Neural cell (in vitro differentiated cells): ENCODE data around the gene FBXL2. TPM values are rescaled to one million over a fixed set of nuclear protein-coding genes. Genes with fewer than 3 reads are reported as not detected.

Experiments used
- H2AFZ ChIP-seq: fragments of 200-600, 300-800 bp; sonication (generic), shearing (Covaris generic); 2 replicates; pipeline ENCODE4 v1.6.0; 2014; ENCODE audit warnings: low read depth, mild to moderate bottlenecking, antibody characterized with exemption, low read length, moderate library complexity
- H3F3A ChIP-seq: fragments of 200-600 bp; shearing (Covaris generic); 2 replicates; pipeline ENCODE4 v1.6.1; 2016; ENCODE audit warnings: mild to moderate bottlenecking, moderate library complexity, mixed read lengths, antibody characterized with exemption, low read length; ENCODE audit not compliant: insufficient read depth, poor library complexity, severe bottlenecking
- H3K27ac ChIP-seq: fragments of 200-600, 300-800 bp; sonication (generic), shearing (Covaris generic); 2 replicates; pipeline ENCODE4 v1.5.1; 2014; ENCODE audit warnings: mild to moderate bottlenecking, low read length, moderate library complexity
- H3K27me3 ChIP-seq: fragments of 300-800, 200-600 bp; sonication (generic), shearing (Covaris generic); 2 replicates; pipeline ENCODE4 v1.6.0; 2014; ENCODE audit warnings: mild to moderate bottlenecking, low read depth, low read length, moderate library complexity; ENCODE audit not compliant: insufficient read depth
- H3K36me3 ChIP-seq: fragments of 300-800, 200-600 bp; sonication (generic), shearing (Covaris generic); 2 replicates; pipeline ENCODE4 v1.5.1; 2014; ENCODE audit warnings: mild to moderate bottlenecking, antibody characterized with exemption, low read length, moderate library complexity; ENCODE audit not compliant: insufficient read depth
- H3K4me2 ChIP-seq: fragments of 300-800, 200-600 bp; sonication (generic), shearing (Covaris generic); 2 replicates; pipeline ENCODE4 v1.6.0; 2014; ENCODE audit warnings: mild to moderate bottlenecking, low read length
- H3K4me3 ChIP-seq: fragments of 300-800, 200-600 bp; sonication (generic), shearing (Covaris generic); 2 replicates; pipeline ENCODE4 v1.5.1; 2014; ENCODE audit warnings: mild to moderate bottlenecking, low read length, moderate library complexity
- H3K79me2 ChIP-seq: fragments of 200-600 bp; shearing (Covaris generic); replicated peaks from 2 replicates; pipeline ENCODE4 v1.6.0; 2014; ENCODE audit warnings: mild to moderate bottlenecking, low read length, moderate library complexity; ENCODE audit not compliant: insufficient read depth
- H3K9ac ChIP-seq: fragments of 300-800, 200-600 bp; sonication (generic), shearing (Covaris generic); 2 replicates; pipeline ENCODE4 v1.6.1; 2016; ENCODE audit warnings: mild to moderate bottlenecking, low read length, mixed read lengths
- H3K9me2 ChIP-seq: fragments of 200-600 bp; shearing (Covaris generic); 2 replicates; pipeline ENCODE4 v1.6.1; 2016; ENCODE audit warnings: mild to moderate bottlenecking, low read length, mixed read lengths; ENCODE audit not compliant: insufficient read depth
- H3K9me3 ChIP-seq: fragments of 200-600, 300-800 bp; sonication (generic), shearing (Covaris generic); 2 replicates; pipeline ENCODE4 v1.6.1; 2016; ENCODE audit warnings: mild to moderate bottlenecking, mixed run types, low read length, moderate library complexity, mixed read lengths
- H4K20me1 ChIP-seq: fragments of 200-600 bp; shearing (Covaris generic); 2 replicates; pipeline ENCODE4 v1.6.1; 2016; ENCODE audit warnings: mild to moderate bottlenecking, mixed run types; ENCODE audit not compliant: insufficient read depth
- EP300 ChIP-seq: fragments of 450-650 bp; conservative IDR thresholded peaks from 2 replicates; pipeline ENCODE4 v1.6.1; 2014; ENCODE audit warnings: antibody characterized with exemption, mild to moderate bottlenecking, moderate library complexity; ENCODE audit not compliant: poor library complexity, severe bottlenecking
- EZH2 ChIP-seq: fragments of 200-600, 300-800 bp; shearing (Covaris generic), sonication (generic); IDR thresholded peaks from 2 replicates; pipeline ENCODE4 v1.6.1; 2014; ENCODE audit warnings: antibody characterized with exemption, low read length, borderline replicate concordance, mild to moderate bottlenecking; ENCODE audit not compliant: insufficient read depth, poor library complexity, severe bottlenecking
- MXI1 ChIP-seq: fragments of 450-650 bp; conservative IDR thresholded peaks from 2 replicates; pipeline ENCODE4 v1.6.1; 2014; ENCODE audit warnings: antibody characterized with exemption, mild to moderate bottlenecking; ENCODE audit not compliant: poor library complexity, severe bottlenecking
- POLR2AphosphoS5 ChIP-seq: IDR thresholded peaks from 2 replicates; pipeline ENCODE4 v1.6.1; 2012
- RAD21 ChIP-seq: fragments of 450-650 bp; conservative IDR thresholded peaks from 2 replicates; pipeline ENCODE4 v1.6.1; 2014; ENCODE audit warnings: antibody characterized with exemption, mild to moderate bottlenecking, moderate library complexity
- SMC3 ChIP-seq: fragments of 450-650 bp; conservative IDR thresholded peaks from 2 replicates; pipeline ENCODE4 v1.6.1; 2014; ENCODE audit warnings: antibody characterized with exemption, mild to moderate bottlenecking, moderate library complexity; ENCODE audit not compliant: poor library complexity
- TAF1 ChIP-seq: IDR thresholded peaks from 2 replicates; pipeline ENCODE4 v1.6.1; 2012; ENCODE audit warnings: low read depth
- polyA plus RNA-seq: library from polyadenylated mRNA; depleted of rRNA; stranded (reverse); fragments of >200 nt; gene quantifications from 2 replicates; pipeline ENCODE4 v1.2.3, GENCODE V29; 2014
- TF ChIP-seq, protein P1 (sequence below): fragments of 450-650 bp; IDR thresholded peaks from 2 replicates; pipeline ENCODE4 v1.5.1; 2014; ENCODE audit warnings: antibody characterized with exemption, mild to moderate bottlenecking, moderate library complexity; ENCODE audit not compliant: poor library complexity, severe bottlenecking
- TF ChIP-seq, protein P2 (sequence below): IDR thresholded peaks from 2 replicates; pipeline ENCODE4 v1.6.1; 2012; ENCODE audit warnings: borderline replicate concordance

FBXL2 gene
- polyA plus RNA-seq, 1 donor from 2014 or later: 82.0 TPM

DNA sequence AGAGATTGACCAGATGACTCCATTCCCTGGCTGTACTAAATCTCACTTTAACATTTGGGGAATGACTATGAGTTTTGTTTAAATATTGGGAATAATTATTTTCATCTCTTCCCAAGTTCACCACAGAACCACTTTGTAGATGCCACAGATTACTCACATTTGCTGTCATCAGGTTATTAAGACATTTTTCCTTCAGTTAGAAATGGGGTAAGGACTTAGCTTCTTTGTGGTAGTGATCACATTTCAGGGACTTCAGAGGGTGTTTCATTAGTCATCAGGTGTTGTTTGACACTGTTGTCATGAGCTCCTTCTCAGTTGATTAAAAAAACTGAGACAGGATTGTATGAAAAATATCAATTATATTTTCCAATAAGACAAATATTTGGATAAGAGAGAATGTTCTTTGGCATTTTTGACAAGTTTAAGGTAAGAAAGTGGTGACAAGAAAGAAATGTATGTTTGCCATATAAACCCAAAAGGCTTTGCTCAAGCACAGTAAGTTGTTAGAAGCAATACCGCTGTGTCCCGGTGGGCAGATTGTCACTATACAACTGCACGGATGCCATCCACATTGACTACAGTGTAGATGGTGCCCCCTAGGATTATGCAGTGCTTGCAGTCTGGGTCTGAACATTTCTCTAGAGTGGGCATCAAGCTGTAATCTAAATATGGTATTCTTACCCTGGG, 22.3 kb downstream of the FBXL2 start:
- Histone ChIP-seq H3K36me3 (peaks cover 4% of the 10 kb centered on the region), H3K9me2 (no peaks in the 10 kb centered on the region), H3K9ac (no peak overlapping the region), H3K79me2 (peaks cover 12% of the 10 kb centered on the region), H3K27ac (no peak overlapping the region), H4K20me1 (no peaks in the 10 kb centered on the region), H3K4me3 (no peak overlapping the region), H3F3A (no peaks in the 10 kb centered on the region), H2AFZ (no peak overlapping the region), H3K27me3 (no peaks in the 10 kb centered on the region), H3K4me2 (no peak overlapping the region), H3K9me3 (peaks cover 5% of the 10 kb centered on the region)
- no peak for TF ChIP-seq RAD21
- no peak for TF ChIP-seq POLR2AphosphoS5
- TF ChIP-seq, protein P1, sequence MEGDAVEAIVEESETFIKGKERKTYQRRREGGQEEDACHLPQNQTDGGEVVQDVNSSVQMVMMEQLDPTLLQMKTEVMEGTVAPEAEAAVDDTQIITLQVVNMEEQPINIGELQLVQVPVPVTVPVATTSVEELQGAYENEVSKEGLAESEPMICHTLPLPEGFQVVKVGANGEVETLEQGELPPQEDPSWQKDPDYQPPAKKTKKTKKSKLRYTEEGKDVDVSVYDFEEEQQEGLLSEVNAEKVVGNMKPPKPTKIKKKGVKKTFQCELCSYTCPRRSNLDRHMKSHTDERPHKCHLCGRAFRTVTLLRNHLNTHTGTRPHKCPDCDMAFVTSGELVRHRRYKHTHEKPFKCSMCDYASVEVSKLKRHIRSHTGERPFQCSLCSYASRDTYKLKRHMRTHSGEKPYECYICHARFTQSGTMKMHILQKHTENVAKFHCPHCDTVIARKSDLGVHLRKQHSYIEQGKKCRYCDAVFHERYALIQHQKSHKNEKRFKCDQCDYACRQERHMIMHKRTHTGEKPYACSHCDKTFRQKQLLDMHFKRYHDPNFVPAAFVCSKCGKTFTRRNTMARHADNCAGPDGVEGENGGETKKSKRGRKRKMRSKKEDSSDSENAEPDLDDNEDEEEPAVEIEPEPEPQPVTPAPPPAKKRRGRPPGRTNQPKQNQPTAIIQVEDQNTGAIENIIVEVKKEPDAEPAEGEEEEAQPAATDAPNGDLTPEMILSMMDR: no peak
- TF ChIP-seq SMC3: no peak
- TF ChIP-seq, protein P2, sequence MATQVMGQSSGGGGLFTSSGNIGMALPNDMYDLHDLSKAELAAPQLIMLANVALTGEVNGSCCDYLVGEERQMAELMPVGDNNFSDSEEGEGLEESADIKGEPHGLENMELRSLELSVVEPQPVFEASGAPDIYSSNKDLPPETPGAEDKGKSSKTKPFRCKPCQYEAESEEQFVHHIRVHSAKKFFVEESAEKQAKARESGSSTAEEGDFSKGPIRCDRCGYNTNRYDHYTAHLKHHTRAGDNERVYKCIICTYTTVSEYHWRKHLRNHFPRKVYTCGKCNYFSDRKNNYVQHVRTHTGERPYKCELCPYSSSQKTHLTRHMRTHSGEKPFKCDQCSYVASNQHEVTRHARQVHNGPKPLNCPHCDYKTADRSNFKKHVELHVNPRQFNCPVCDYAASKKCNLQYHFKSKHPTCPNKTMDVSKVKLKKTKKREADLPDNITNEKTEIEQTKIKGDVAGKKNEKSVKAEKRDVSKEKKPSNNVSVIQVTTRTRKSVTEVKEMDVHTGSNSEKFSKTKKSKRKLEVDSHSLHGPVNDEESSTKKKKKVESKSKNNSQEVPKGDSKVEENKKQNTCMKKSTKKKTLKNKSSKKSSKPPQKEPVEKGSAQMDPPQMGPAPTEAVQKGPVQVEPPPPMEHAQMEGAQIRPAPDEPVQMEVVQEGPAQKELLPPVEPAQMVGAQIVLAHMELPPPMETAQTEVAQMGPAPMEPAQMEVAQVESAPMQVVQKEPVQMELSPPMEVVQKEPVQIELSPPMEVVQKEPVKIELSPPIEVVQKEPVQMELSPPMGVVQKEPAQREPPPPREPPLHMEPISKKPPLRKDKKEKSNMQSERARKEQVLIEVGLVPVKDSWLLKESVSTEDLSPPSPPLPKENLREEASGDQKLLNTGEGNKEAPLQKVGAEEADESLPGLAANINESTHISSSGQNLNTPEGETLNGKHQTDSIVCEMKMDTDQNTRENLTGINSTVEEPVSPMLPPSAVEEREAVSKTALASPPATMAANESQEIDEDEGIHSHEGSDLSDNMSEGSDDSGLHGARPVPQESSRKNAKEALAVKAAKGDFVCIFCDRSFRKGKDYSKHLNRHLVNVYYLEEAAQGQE: no peak

DNA sequence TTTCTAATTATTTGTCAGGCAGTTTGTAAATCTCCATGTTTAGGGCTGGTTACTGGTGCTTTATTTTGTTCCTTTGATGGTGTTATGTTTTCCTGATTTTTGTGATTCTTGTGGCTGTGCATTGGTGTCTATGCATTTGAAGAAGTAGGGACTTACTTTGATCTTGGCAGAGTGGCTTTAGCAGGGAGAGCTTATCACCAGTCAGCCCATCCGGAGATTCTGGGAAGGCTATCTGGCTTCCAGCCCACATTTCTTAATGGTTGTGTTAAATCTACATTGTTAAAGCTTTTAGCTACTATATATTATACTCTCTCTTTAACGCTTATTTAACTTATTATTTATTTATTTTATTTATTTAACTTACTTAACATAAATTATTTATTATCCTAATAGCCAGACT, 35.1 kb downstream of the FBXL2 start:
- no peak overlapping the region for H3K4me3 ChIP-seq
- no peak overlapping the region for H3K9ac ChIP-seq
- no peak overlapping the region for H3K27ac ChIP-seq
- H3K9me2 ChIP-seq: no peaks in the 10 kb centered on the region
- H3F3A ChIP-seq: no peaks in the 10 kb centered on the region
- no peaks in the 10 kb centered on the region for H4K20me1 ChIP-seq
- no peaks in the 10 kb centered on the region for H3K9me3 ChIP-seq
- H3K79me2 ChIP-seq: no peaks in the 10 kb centered on the region
- H2AFZ ChIP-seq: no peak overlapping the region
- TF ChIP-seq POLR2AphosphoS5: no peak
- TF ChIP-seq EP300: no peak
- TF ChIP-seq SMC3: no peak
- TF ChIP-seq, protein P2: no peak
- no peak for TF ChIP-seq MXI1
- no peak for TF ChIP-seq EZH2
- no peak for TF ChIP-seq RAD21
- TF ChIP-seq TAF1: no peak
- TF ChIP-seq, protein P1: no peak
- no peak overlapping the region for H3K4me2 ChIP-seq
- no peaks in the 10 kb centered on the region for H3K27me3 ChIP-seq
- no peaks in the 10 kb centered on the region for H3K36me3 ChIP-seq
